ENCODE data around the gene EPB41L4A. TPM values are rescaled to one million over a fixed set of nuclear protein-coding genes. Genes with fewer than 3 reads are reported as not detected.

Gene EPB41L4A
- polyA plus RNA-seq, 4 donors, result 15.4 to 31.7 (median 27.6) TPM

DNA sequence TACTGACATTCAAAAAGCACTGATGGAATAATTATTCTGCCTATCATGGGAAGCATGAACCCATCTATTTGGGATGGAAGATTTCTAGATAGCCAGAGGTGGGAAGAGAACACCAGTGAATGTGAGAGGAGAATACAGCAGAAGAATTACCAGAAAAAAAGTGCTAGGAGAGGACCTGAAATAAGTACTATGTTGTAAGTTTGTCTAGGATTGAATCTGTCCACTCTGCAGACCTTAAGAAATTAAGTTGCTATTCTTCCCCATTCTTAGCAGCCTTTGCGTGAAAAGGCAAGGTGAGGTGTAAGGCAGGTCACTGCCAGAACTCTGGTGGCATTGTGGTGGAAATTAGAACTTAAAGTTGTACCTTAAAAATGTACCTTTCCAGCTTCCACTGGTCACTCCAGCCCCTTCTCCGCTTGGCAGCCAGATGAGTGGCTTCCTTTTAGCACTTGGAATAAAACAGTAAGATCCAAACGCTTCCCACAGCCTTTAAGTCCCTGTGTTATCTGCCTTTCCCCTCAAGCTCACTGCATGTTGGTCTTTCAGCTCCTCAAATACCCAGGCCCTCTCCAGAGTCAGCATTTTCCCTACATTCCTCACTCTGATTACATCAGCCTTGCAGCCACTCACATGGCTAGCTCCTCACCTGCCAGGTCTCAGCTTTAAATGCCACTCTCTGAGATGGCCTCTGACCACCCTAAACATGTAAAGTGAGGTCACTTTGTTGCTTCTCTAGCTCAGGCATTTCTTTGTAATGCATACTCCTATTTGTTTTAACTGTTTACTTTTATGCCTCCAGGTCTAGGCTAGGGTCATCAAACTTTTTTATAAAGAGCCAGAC is 253.0 kb downstream of the EPB41L4A start:
- DNase-seq (ENCODE audit: low read depth in 4 of 4, low spot score in 3 of 4), result no peak

DNA sequence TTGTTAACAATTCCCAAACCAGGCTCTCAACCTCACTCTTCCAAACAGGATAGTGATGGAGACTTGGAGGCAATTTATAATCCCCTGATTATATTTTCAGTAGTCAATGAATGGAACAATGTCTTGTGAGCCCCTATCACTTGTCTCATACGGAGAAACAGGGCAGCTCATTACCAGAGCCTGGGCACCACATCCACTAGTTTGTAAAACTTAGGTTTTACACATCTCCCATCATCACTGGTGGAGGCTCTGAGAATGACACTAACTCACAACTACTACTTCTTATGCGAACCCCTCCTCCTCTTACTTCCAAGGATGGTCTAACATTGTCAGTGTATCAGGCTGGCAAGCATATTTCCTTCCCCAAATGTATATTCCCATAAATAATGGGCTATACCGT is 253.7 kb downstream of the EPB41L4A start:
- no peak for DNase-seq (ENCODE audit: low read depth in 4 of 4, low spot score in 3 of 4)

DNA sequence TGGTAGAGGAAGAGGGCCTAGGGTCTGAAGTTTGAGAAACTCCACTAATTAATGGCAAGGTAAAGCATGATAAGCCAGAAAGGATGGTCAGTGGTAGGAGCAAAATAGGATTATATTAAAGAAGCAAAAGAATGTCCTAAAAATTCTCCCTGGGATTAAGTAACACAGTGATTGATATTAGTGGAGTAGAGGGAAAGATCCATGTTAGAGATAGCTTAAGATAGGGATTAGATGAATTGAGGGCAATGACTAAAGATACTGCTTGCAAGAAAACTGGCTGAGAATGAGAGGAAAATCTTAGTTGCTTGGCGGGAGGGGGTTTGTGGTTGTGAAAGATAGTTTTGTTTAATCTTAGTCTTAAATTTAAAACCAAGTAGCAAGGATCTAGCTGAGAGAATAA is 255.6 kb downstream of the EPB41L4A start:
- no peak for DNase-seq (ENCODE audit: low read depth in 4 of 4, low spot score in 3 of 4)

- DNase-seq (ENCODE audit: low read depth in 4 of 4, low spot score in 3 of 4), result no peak
Measured at GRCh38 chr5:112161392-112161748, 257.7 kb downstream of the EPB41L4A start.

- DNase-seq (ENCODE audit: low read depth in 4 of 4, low spot score in 3 of 4), result peak; percentile 80 to 84 (median 82)
Measured at GRCh38 chr5:112160652-112161391, 258.3 kb downstream of the EPB41L4A start.

- DNase-seq (ENCODE audit: low read depth in 4 of 4, low spot score in 3 of 4), result no peak
Measured at GRCh38 chr5:112159435-112159834, 259.6 kb downstream of the EPB41L4A start.

GRCh38 chr5:112156211-112156610 is 262.9 kb downstream of the EPB41L4A start:
- no peak for DNase-seq (ENCODE audit: low read depth in 4 of 4, low spot score in 3 of 4)

GRCh38 chr5:112154940-112155686 is 264.0 kb downstream of the EPB41L4A start:
- DNase-seq (ENCODE audit: low read depth in 4 of 4, low spot score in 3 of 4), result no peak

- DNase-seq (ENCODE audit: low read depth in 4 of 4, low spot score in 3 of 4), result no peak
Measured at GRCh38 chr5:112149727-112150126, 269.4 kb downstream of the EPB41L4A start.

DNA sequence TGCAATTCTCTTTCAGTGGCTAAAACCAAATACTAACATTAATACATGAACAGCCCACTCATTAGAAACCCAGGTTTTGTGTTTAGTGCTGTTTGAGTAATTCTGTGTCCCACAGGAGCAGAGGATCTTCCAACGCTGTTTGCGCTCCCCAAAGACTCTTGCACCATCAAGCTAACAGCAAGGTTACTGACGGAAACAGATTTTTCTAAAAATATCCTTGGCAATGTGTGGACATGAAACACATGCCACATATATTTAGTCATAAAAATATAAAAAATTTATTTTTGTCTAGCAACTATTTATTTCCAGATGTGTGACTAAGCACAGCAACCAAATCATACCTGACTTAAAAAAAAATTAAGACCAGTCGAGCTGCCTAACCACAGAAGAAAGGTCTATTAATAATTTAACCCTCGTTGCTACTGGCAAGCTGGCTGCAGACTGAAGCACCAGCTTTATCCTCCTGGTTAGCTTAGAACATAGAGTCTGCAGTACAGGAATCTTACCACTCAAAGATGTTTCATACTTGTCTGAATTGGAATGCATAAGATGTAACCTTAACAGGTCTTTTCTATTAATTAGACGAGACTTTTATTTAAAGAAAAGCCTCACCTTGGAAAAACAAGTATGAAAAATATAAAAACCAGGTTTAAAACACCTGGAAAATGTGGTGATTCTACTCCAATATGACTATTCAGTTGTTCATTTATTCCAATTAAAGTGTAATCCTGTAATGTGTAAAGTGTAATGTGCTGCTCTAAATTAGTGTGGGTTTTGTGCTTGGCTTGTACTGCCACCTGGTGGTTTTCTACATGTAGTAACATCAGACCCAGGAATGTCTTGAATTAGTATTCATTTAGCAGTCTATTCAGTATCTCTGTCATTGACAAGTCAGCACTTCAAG is 272.5 kb downstream of the EPB41L4A start:
- DNase-seq (ENCODE audit: low read depth in 4 of 4, low spot score in 3 of 4), result peak in 3 of 4 donors; percentile 57 to 67 (median 59)

GRCh38 chr5:112143690-112144089 is 275.4 kb downstream of the EPB41L4A start:
- peak in 1 of 4 donors; percentile 32 for DNase-seq (ENCODE audit: low read depth in 4 of 4, low spot score in 3 of 4)

- no peak for DNase-seq (ENCODE audit: low read depth in 4 of 4, low spot score in 3 of 4)
Measured at GRCh38 chr5:112142769-112143270, 276.3 kb downstream of the EPB41L4A start.

- no peak for DNase-seq (ENCODE audit: low read depth in 4 of 4, low spot score in 3 of 4)
Measured at GRCh38 chr5:112141582-112141981, 277.5 kb downstream of the EPB41L4A start.

GRCh38 chr5:112138526-112138925 is 280.6 kb downstream of the EPB41L4A start:
- no peak for DNase-seq (ENCODE audit: low read depth in 4 of 4, low spot score in 3 of 4)

GRCh38 chr5:112136773-112137172 is 282.3 kb downstream of the EPB41L4A start:
- DNase-seq (ENCODE audit: low read depth in 4 of 4, low spot score in 3 of 4), result no peak

- DNase-seq (ENCODE audit: low read depth in 4 of 4, low spot score in 3 of 4), result no peak
Measured at GRCh38 chr5:112127861-112128260, 291.2 kb downstream of the EPB41L4A start.

GRCh38 chr5:112126982-112127381 is 292.1 kb downstream of the EPB41L4A start:
- no peak for DNase-seq (ENCODE audit: low read depth in 4 of 4, low spot score in 3 of 4)

DNA sequence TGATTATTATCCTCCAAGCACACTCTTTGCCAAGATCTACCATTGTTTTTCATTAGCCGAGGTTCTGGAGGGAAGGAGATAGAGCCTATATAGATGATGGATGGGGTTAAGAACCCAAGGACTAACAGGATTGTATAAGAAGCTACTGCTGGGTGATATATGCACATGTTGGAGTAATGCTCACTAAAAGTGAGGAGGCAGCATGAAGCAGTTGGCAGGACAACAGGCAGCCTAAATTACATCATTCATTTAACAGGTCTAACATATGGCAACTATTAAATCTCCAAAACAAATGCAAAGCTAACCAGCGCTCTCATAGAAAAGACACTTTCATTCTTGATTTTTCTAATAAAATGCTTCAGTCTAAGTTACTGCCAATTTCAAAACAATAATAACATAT is 293.2 kb downstream of the EPB41L4A start:
- DNase-seq (ENCODE audit: low read depth in 4 of 4, low spot score in 3 of 4), result no peak

DNA sequence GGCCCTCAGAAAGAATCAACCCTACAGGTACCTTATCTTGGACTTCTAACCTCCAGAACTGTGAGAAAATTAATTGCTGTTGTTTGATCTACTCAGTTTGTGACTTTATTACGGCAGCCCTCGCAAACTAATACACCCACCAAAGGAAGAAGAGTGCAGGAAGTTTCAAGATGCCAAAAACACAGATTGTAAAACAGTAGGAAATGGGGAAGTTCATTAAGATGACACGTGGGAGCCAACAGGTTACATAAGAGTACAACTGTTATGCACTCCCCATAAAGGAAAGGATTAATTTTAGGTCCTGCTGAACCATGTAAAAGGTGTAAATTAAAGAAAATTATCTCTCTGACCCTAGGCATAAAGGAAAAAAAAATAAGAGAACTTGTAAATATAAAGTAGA is 294.3 kb downstream of the EPB41L4A start:
- no peak for DNase-seq (ENCODE audit: low read depth in 4 of 4, low spot score in 3 of 4)

DNA sequence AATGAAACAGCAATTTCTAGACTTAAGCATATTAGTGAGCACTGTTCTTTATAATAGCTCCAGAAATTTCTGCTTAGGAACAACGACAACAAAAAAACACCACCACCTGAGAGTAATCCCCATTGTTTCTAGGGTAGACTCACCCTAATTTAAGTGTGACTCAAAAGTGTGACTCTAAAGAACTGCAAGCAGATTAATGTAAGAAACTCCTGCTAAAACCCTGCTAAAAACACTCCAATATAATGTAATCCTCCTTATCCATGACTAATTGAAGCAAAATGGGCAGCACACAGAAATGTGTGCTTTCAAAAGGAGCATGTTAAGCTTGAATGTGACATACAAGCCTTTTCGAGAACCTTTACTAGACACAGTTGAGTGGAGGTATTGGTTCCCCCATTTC is 296.0 kb downstream of the EPB41L4A start:
- DNase-seq (ENCODE audit: low read depth in 4 of 4, low spot score in 3 of 4), result no peak

All from left renal pelvis (tissue), 4 donors.